Activated naive CD4-positive, alpha-beta T cell treated with anti-CD3 and anti-CD28 coated beads, Interleukin-2, amount 10 ng/mL, durations not matched to agents 7 days and 5 days (primary cell): Measurements from ENCODE around the gene SLC16A2.
"Not testable (repeated sequence)": the region's sequence is repeated elsewhere in the genome, so short reads cannot be mapped to it uniquely, and the experiment has no call there.

Source experiments
- CTCF ChIA-PET: fragments of 350-600 bp; sonication (Branson Sonifier 250); formaldehyde crosslinking; loops from one replicate; lab custom pipeline; 2021; ENCODE audit warnings: antibody characterized with exemption; lab: Charles Lee
- DNase-seq: peaks from one replicate; pipeline ENCODE4 v3.0.0-alpha.2; 2020
- H3K27ac Mint-ChIP-seq: one replicate; pipeline ENCODE4 v1.8.0; 2021; ENCODE audit warnings: mild to moderate bottlenecking, moderate library complexity, mixed read lengths
- H3K27me3 Mint-ChIP-seq: one replicate; pipeline ENCODE4 v1.8.0; 2021; ENCODE audit warnings: mild to moderate bottlenecking, mixed read lengths
- H3K36me3 Mint-ChIP-seq: one replicate; pipeline ENCODE4 v1.8.0; 2021; ENCODE audit warnings: mixed read lengths
- H3K4me1 Mint-ChIP-seq: one replicate; pipeline ENCODE4 v1.8.0; 2021; ENCODE audit warnings: mixed read lengths
- H3K4me3 Mint-ChIP-seq: one replicate; pipeline ENCODE4 v1.8.0; 2021; ENCODE audit warnings: mild to moderate bottlenecking, moderate library complexity, mixed read lengths
- H3K9me3 Mint-ChIP-seq: one replicate; pipeline ENCODE4 v1.8.0; 2021; ENCODE audit warnings: mixed read lengths

SLC16A2 gene

DNA sequence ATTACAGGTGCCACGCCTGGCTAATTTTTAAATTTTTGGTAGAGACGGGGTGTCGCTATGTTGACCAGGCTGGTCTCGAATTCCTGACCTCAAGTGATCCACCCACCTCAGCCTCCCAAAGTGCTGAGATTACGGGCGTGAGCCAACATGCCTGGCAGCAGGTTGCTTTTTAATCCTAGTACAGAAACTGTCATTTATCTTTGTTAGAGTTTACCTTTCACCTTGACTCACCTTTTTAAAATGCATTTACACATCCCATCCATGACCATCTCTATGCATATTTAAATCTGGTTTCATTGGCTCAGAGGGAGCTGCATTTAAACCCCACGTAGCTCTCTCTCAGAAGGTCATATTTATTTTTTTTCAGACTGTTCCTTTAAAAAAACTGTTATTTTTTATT lies 31.9 kb downstream of the SLC16A2 start:
- no peaks in the 10 kb centered on the region for H3K36me3 Mint-ChIP-seq
- no peaks in the 10 kb centered on the region for H3K27me3 Mint-ChIP-seq
- H3K27ac Mint-ChIP-seq = no peak overlapping the region
- H3K4me1 Mint-ChIP-seq = no peaks in the 10 kb centered on the region
- no peaks in the 10 kb centered on the region for H3K9me3 Mint-ChIP-seq
- no peak overlapping the region for H3K4me3 Mint-ChIP-seq
- CTCF ChIA-PET = no interaction called here
- DNase-seq = no peak

GRCh38 chrX:74454233-74454632 lies 32.9 kb downstream of the SLC16A2 start:
- DNase-seq, H3K4me1 Mint-ChIP-seq, H3K27me3 Mint-ChIP-seq, H3K27ac Mint-ChIP-seq, H3K4me3 Mint-ChIP-seq, H3K36me3 Mint-ChIP-seq, H3K9me3 Mint-ChIP-seq: not testable (repeated sequence)
- CTCF ChIA-PET = interaction anchor here (0.7 kb wide), 1 partner anchor 86 kb away, joined by 3 read pairs; no protein-coding TSS in a partner anchor

GRCh38 chrX:74458736-74459135 lies 37.4 kb downstream of the SLC16A2 start:
- Mint-ChIP-seq H3K4me1 (no peaks in the 10 kb centered on the region), H3K9me3 (no peaks in the 10 kb centered on the region), H3K36me3 (no peaks in the 10 kb centered on the region), H3K27me3 (peaks cover 6% of the 10 kb centered on the region), H3K4me3 (no peak overlapping the region), H3K27ac (no peak overlapping the region)
- DNase-seq = no peak
- CTCF ChIA-PET = no interaction called here

DNA sequence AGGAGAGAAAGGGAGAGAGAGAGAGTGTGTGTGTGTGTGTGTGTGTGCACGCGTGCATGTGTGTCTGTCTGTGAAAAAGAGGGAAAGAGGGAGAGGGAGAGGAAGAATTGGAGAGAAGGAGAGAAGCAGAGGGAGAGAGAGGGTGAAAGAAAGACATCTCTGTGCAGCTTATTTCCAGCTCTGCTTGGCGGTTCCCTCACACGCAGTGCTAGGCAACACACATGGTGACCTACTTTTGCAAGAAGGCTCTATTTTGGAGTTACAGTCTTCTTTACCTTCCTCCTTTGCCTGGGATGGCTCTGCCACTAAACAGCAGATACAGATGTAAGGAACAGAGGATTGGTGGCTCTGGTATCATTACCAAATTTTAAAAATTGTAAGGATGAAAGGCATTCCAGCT lies 40.1 kb downstream of the SLC16A2 start:
- Mint-ChIP-seq H3K4me3 (no peak overlapping the region), H3K9me3 (no peaks in the 10 kb centered on the region), H3K4me1 (no peaks in the 10 kb centered on the region), H3K27me3 (peaks cover 6% of the 10 kb centered on the region), H3K27ac (no peak overlapping the region), H3K36me3 (no peaks in the 10 kb centered on the region)
- DNase-seq = no peak
- CTCF ChIA-PET = no interaction called here

- no peak for DNase-seq
- Mint-ChIP-seq H3K9me3 (no peaks in the 10 kb centered on the region), H3K27ac (no peak overlapping the region), H3K4me3 (no peak overlapping the region), H3K36me3 (no peaks in the 10 kb centered on the region), H3K27me3 (peaks cover 6% of the 10 kb centered on the region), H3K4me1 (no peaks in the 10 kb centered on the region)
- CTCF ChIA-PET = no interaction called here
Observed at GRCh38 chrX:74464722-74465121, 43.4 kb downstream of the SLC16A2 start.

GRCh38 chrX:74465424-74465823 lies 44.1 kb downstream of the SLC16A2 start:
- no peak for DNase-seq
- Mint-ChIP-seq H3K9me3 (no peaks in the 10 kb centered on the region), H3K27me3 (peaks cover 6% of the 10 kb centered on the region), H3K36me3 (no peaks in the 10 kb centered on the region), H3K4me1 (no peaks in the 10 kb centered on the region), H3K4me3 (no peak overlapping the region), H3K27ac (no peak overlapping the region)
- CTCF ChIA-PET = no interaction called here

DNA sequence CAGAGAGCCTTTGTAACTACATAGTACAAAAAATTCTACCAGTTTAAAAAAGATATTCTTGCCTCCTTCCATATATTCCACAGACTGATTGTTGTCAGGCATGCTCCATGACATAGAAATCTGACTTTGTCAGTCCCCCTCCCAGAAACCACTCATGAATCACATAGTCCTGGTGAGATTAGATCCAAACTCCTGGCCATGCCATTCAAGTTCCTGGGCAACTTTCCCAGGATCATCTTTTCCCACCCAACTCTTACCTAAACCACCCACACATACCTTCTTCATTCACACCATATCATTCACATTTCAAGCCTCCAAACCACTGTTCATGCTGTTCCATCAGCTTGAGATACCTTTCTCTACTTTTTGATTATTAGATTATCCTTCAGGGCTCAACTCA lies 46.4 kb downstream of the SLC16A2 start:
- Mint-ChIP-seq H3K27me3 (no peaks in the 10 kb centered on the region), H3K36me3 (no peaks in the 10 kb centered on the region), H3K4me1 (no peaks in the 10 kb centered on the region), H3K4me3 (no peak overlapping the region), H3K9me3 (no peaks in the 10 kb centered on the region), H3K27ac (no peak overlapping the region)
- CTCF ChIA-PET = no interaction called here
- no peak for DNase-seq

- H3K36me3 Mint-ChIP-seq, H3K27ac Mint-ChIP-seq, H3K4me1 Mint-ChIP-seq, H3K27me3 Mint-ChIP-seq, DNase-seq, H3K9me3 Mint-ChIP-seq, H3K4me3 Mint-ChIP-seq: not testable (repeated sequence)
- CTCF ChIA-PET = interaction anchor here (0.7 kb wide), 1 partner anchor 23 kb away, joined by 3 read pairs; no protein-coding TSS in a partner anchor
Observed at GRCh38 chrX:74473116-74473515, 51.8 kb downstream of the SLC16A2 start.

GRCh38 chrX:74490247-74490646 lies 69.0 kb downstream of the SLC16A2 start:
- CTCF ChIA-PET = no interaction called here

GRCh38 chrX:74492720-74493201 lies 71.5 kb downstream of the SLC16A2 start:
- H3K9me3 Mint-ChIP-seq = no peaks in the 10 kb centered on the region
- H3K27ac Mint-ChIP-seq = no peak overlapping the region
- H3K36me3 Mint-ChIP-seq = no peaks in the 10 kb centered on the region
- H3K4me1 Mint-ChIP-seq = no peaks in the 10 kb centered on the region
- peak; percentile 31 for DNase-seq
- H3K4me3 Mint-ChIP-seq = no peak overlapping the region
- CTCF ChIA-PET = interaction anchor here (0.9 kb wide), 1 partner anchor 10 kb away, joined by 3 read pairs; no protein-coding TSS in a partner anchor
- no peaks in the 10 kb centered on the region for H3K27me3 Mint-ChIP-seq

More at GRCh38 chrX:74490247-74490646, 69.0 kb downstream of the SLC16A2 start:
- no peaks in the 10 kb centered on the region for H3K9me3 Mint-ChIP-seq
- no peak overlapping the region for H3K27ac Mint-ChIP-seq
- no peaks in the 10 kb centered on the region for H3K27me3 Mint-ChIP-seq
- no peaks in the 10 kb centered on the region for H3K36me3 Mint-ChIP-seq
- no peaks in the 10 kb centered on the region for H3K4me1 Mint-ChIP-seq
- no peak overlapping the region for H3K4me3 Mint-ChIP-seq
- DNase-seq = no peak

DNA sequence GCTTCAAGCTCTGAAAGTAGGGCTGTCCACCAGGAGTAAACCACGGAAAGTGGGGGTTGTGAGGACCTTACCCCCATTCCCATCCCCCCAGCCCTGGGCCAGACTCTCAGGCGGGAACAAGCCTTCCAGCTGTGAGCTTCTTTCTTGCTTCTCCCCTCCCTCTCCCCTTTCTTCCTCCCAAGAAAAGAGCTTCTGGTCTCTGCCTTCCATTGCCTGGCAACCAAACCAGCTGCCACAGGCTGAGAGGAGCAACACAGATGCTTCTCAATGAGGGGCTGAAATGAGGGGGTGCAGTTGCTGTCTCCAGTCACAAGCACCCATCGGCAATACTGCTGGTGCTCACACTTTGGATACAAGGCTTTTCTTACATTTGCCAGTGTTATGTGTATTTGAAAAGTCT lies 72.5 kb downstream of the SLC16A2 start:
- H3K36me3 Mint-ChIP-seq = no peaks in the 10 kb centered on the region
- CTCF ChIA-PET = no interaction called here
- H3K4me3 Mint-ChIP-seq = no peak overlapping the region

GRCh38 chrX:74498924-74499323 lies 77.6 kb downstream of the SLC16A2 start:
- no peaks in the 10 kb centered on the region for H3K36me3 Mint-ChIP-seq
- H3K4me1 Mint-ChIP-seq = no peaks in the 10 kb centered on the region
- no peak for DNase-seq

More for the DNA sequence above, 72.5 kb downstream of the SLC16A2 start:
- DNase-seq = no peak
- Mint-ChIP-seq H3K4me1 (no peaks in the 10 kb centered on the region), H3K27me3 (no peaks in the 10 kb centered on the region), H3K27ac (no peak overlapping the region), H3K9me3 (no peaks in the 10 kb centered on the region)

GRCh38 chrX:74500067-74500466 lies 78.8 kb downstream of the SLC16A2 start:
- no peaks in the 10 kb centered on the region for H3K36me3 Mint-ChIP-seq
- H3K9me3 Mint-ChIP-seq = no peaks in the 10 kb centered on the region
- no peaks in the 10 kb centered on the region for H3K4me1 Mint-ChIP-seq
- no peak overlapping the region for H3K27ac Mint-ChIP-seq
- CTCF ChIA-PET = no interaction called here
- no peak for DNase-seq
- no peak overlapping the region for H3K4me3 Mint-ChIP-seq
- H3K27me3 Mint-ChIP-seq = no peaks in the 10 kb centered on the region

More at GRCh38 chrX:74498924-74499323, 77.6 kb downstream of the SLC16A2 start:
- Mint-ChIP-seq H3K9me3 (no peaks in the 10 kb centered on the region), H3K27me3 (no peaks in the 10 kb centered on the region), H3K4me3 (no peak overlapping the region), H3K27ac (no peak overlapping the region)
- CTCF ChIA-PET = no interaction called here

GRCh38 chrX:74500555-74500954 lies 79.3 kb downstream of the SLC16A2 start:
- Mint-ChIP-seq H3K27me3 (no peaks in the 10 kb centered on the region), H3K4me3 (no peak overlapping the region), H3K4me1 (no peaks in the 10 kb centered on the region), H3K9me3 (no peaks in the 10 kb centered on the region), H3K27ac (no peak overlapping the region), H3K36me3 (no peaks in the 10 kb centered on the region)
- DNase-seq = no peak
- CTCF ChIA-PET = no interaction called here

GRCh38 chrX:74505437-74505836 lies 84.1 kb downstream of the SLC16A2 start:
- DNase-seq = no peak
- CTCF ChIA-PET = no interaction called here
- no peaks in the 10 kb centered on the region for H3K9me3 Mint-ChIP-seq
- no peak overlapping the region for H3K4me3 Mint-ChIP-seq
- no peaks in the 10 kb centered on the region for H3K4me1 Mint-ChIP-seq
- no peaks in the 10 kb centered on the region for H3K27me3 Mint-ChIP-seq
- H3K36me3 Mint-ChIP-seq = no peaks in the 10 kb centered on the region
- H3K27ac Mint-ChIP-seq = no peak overlapping the region
